Body of pancreas (tissue), 4 donors: Measurements from ENCODE around the gene HECTD1. TPM values are rescaled to one million over a fixed set of nuclear protein-coding genes. Genes with fewer than 3 reads are reported as not detected.

Experiments
- ATAC-seq: fragments of 150-250 bp; one replicate; pipeline ENCODE4 v1.9.1; 2016
- DNase-seq, 4 donors: peaks; one replicate each; pipeline ENCODE4 v3.0.0-alpha.2; 2019
- H3K27ac ChIP-seq, 4 donors: fragments of 200-600 bp; sonication (generic); 1 replicate in 3 of 4; 2 replicates in 1 of 4; pipeline versions ENCODE4 v1.5.1 to v1.6.1; 2016 to 2019; ENCODE audit warnings: mild to moderate bottlenecking in 1 of 4, mixed read lengths in 1 of 4, moderate library complexity in 1 of 4
- H3K27me3 ChIP-seq, 2 donors: fragments of 200-600 bp; sonication (generic); one replicate each; pipeline ENCODE4 v1.6.0; 2016; ENCODE audit warnings: mild to moderate bottlenecking in 1 of 2
- H3K36me3 ChIP-seq, 2 donors: fragments of 200-600 bp; sonication (generic); replicated peaks in 1 of 2; 2 replicates each; pipeline ENCODE4 v1.5.1; 2016; ENCODE audit warnings: low read depth in 2 of 2; ENCODE audit not compliant: insufficient read depth in 1 of 2
- H3K4me1 ChIP-seq: fragments of 200-600 bp; sonication (generic); one replicate; pipeline ENCODE4 v1.6.0; 2016
- H3K4me3 ChIP-seq, 2 donors: fragments of 200-600 bp; sonication (generic); 1 replicate in 1 of 2; 2 replicates in 1 of 2; pipeline ENCODE4 v1.5.1; 2016 to 2019
- H3K9me3 ChIP-seq, 3 donors: fragments of 200-600 bp; sonication (generic); 1 replicate in 2 of 3; 2 replicates in 1 of 3; pipeline ENCODE4 v1.5.1; 2016
- POLR2A ChIP-seq, 3 donors: fragments of 450-650 bp; IDR thresholded peaks; one replicate each; pipeline ENCODE4 v1.6.1; 2016; ENCODE audit warnings: antibody characterized with exemption in 3 of 3, mild to moderate bottlenecking in 2 of 3
- WGBS, 2 donors: methylation state at CpG; one replicate each; pipeline ENCODE4 v1.1.5; 2017; 5-methylcytosine and 5-hydroxymethylcytosine counted together
- intact Hi-C: fragments of 100-400 bp; cut with DNase I; formaldehyde crosslinking; loops from one replicate; pipeline ENCODE4 v1.15.1; 2023
- total RNA-seq, 2 donors: library from RNA; depleted of rRNA; stranded (reverse); fragments of >200 nt; gene quantifications; one replicate each; pipeline ENCODE4 v1.1.0, GENCODE V29; 2016
- TF ChIP-seq, protein P1 (sequence below), 7 experiments: fragments of 450-650 bp in 4 of 7; fragments of 200-600 bp in 3 of 7; sonication (generic) in 3 of 7; IDR thresholded peaks; one replicate each; pipeline ENCODE4 v1.5.1; 2016 to 2019; ENCODE audit warnings: antibody characterized with exemption in 7 of 7

The HECTD1 gene
- total RNA-seq, 2 donors from 2014 or later = 110 to 221 TPM

DNA sequence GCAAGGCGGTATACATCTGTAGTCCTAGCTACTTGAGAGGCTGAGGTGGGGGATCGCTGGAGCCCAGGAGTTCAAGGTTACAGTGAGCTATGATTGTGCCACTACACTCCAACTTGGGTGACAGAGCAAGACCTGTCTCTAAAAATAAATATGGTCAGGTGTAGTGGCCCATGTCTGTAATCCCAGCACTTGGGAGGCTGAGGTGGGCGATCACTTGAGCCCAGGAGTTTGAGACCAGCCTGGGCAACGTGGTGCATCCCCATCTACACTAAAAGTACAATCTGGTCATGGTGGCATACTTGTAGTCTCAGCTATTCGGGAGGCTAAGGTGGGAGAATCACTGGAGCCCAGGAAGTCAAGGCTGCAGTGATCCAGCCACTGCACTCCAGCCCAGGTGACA, 40.6 kb downstream of the HECTD1 start:
- no peak for ATAC-seq
- Histone ChIP-seq H3K27ac (no peak overlapping the region), H3K36me3 (peaks cover 0 to 23% of the 10 kb centered on the region in 2 donors), H3K4me1 (peaks cover 18% of the 10 kb centered on the region), H3K9me3 (no peaks in the 10 kb centered on the region), H3K27me3 (no peaks in the 10 kb centered on the region), H3K4me3 (no peak overlapping the region)
- no peak for DNase-seq
- intact Hi-C loops = no loop called here
- TF ChIP-seq POLR2A (IDR thresholded peaks at IDR 0.05) = no peak
- WGBS, 2 donors = 92 to 97% methylated on average over 5 of the region's 5 CpGs

DNA sequence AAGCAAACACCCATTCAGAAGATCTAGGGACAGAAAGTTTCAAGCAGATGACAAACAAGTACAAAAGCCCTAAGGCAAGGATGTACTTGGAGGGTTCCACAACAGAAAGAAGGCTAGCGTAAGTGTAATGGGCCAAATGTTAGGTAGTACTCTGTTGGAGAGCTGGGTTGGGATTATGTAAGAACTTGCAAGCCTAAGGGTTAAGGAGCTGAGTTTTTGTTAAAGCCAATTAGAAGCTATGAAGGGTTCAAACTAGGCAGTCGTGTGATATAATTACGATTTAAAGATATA, 41.4 kb downstream of the HECTD1 start:
- no peak overlapping the region for H3K4me3 ChIP-seq
- WGBS, 2 donors = 94 to 98% methylated on average over 3 of the region's 3 CpGs
- peaks cover 18% of the 10 kb centered on the region for H3K4me1 ChIP-seq
- no peaks in the 10 kb centered on the region for H3K27me3 ChIP-seq
- no peak overlapping the region for H3K27ac ChIP-seq
- H3K36me3 ChIP-seq = peaks cover 0 to 23% of the 10 kb centered on the region in 2 donors
- TF ChIP-seq, protein P1, sequence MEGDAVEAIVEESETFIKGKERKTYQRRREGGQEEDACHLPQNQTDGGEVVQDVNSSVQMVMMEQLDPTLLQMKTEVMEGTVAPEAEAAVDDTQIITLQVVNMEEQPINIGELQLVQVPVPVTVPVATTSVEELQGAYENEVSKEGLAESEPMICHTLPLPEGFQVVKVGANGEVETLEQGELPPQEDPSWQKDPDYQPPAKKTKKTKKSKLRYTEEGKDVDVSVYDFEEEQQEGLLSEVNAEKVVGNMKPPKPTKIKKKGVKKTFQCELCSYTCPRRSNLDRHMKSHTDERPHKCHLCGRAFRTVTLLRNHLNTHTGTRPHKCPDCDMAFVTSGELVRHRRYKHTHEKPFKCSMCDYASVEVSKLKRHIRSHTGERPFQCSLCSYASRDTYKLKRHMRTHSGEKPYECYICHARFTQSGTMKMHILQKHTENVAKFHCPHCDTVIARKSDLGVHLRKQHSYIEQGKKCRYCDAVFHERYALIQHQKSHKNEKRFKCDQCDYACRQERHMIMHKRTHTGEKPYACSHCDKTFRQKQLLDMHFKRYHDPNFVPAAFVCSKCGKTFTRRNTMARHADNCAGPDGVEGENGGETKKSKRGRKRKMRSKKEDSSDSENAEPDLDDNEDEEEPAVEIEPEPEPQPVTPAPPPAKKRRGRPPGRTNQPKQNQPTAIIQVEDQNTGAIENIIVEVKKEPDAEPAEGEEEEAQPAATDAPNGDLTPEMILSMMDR (IDR thresholded peaks at IDR 0.05) = no peak
- TF ChIP-seq POLR2A (IDR thresholded peaks at IDR 0.05) = no peak
- intact Hi-C loops = no loop called here
- no peaks in the 10 kb centered on the region for H3K9me3 ChIP-seq
- DNase-seq = no peak
- no peak for ATAC-seq

DNA sequence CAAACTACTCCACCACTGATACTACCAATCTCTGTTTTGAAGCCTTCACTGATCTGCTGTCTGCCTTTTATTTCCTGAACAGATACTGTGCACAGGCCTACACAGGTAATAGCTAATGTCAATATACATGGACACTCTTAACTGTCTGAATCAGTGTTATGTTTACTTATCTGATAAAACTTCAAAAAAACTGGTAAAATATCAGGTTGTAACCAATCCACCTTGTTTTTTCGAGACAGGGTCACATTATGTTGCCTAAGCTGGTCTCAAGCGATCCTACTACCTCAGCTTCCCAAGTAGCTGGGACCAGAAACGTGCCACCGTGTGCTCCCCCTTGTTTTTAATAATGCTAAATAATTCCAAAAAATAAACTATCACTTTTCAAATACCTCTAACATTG, 43.5 kb downstream of the HECTD1 start:
- DNase-seq (no peak), ATAC-seq (no peak)
- H3K27ac ChIP-seq = no peak overlapping the region
- 53 to 60% methylated on average over 4 of the region's 4 CpGs for WGBS, 2 donors
- no peak overlapping the region for H3K4me3 ChIP-seq
- intact Hi-C loops = no loop called here
- H3K27me3 ChIP-seq = no peaks in the 10 kb centered on the region
- TF ChIP-seq, protein P1 (IDR thresholded peaks at IDR 0.05) = no peak
- TF ChIP-seq POLR2A (IDR thresholded peaks at IDR 0.05) = no peak
- no peaks in the 10 kb centered on the region for H3K9me3 ChIP-seq
- peaks cover 18% of the 10 kb centered on the region for H3K4me1 ChIP-seq
- H3K36me3 ChIP-seq = peaks cover 0 to 19% of the 10 kb centered on the region in 2 donors

DNA sequence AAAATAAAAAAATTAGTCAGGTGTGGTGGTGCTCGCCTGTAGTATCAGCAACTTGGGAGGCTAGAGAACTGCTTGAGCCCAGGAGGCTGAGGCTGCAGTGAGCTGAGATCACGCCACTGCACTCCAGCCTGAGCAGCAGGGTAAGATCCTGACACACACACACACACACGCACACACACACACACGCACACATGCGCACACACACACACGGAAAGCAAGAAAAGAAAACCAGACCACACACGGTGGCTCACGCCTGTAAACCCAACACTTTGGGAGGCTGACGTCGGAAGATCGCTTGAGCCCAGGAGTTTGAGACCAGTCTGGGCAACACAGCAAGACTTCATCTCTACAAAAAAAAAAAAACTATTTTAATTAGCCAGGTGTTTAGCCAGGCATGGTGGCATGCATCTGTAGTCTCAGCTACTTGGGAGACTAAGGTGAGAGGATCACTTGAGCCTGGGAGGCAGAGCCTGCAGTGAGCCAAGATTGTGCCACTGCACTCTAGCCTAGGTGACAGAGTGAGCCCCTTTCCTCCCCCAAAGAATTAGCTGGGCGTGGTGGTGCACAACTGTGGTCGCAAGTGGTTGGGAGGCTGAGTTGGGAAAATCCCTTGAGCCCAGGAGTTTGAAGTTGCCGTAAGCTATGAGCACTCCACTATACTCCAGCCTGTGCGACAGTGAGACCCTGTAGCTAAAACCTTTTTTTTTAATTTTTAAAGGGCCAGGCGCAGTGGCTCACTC, 44.5 kb downstream of the HECTD1 start:
- ATAC-seq = no peak
- WGBS, 2 donors = 91 to 94% methylated on average over 16 of the region's 16 CpGs
- H3K27ac ChIP-seq = no peak overlapping the region

DNA sequence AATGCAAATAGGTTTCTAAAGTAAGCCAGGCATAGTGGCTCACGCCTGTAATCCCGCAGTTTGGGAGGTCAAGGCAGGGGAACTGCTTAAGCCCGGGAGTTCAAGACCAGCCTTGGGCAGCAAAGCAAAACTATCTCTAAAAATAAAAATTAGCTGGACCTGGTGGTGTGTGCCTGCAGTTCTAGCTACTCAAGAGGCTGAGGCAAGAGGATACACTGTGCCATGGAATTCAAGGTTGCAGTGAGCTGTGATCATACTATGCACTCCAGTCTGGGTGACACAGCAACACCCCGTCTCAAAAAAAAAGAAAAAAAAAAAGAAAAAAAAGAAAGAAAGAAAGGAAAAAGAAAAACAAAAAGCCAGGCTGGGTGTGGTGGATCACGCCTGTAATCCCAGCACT, 46.3 kb downstream of the HECTD1 start:
- Histone ChIP-seq H3K4me1 (peaks cover 18% of the 10 kb centered on the region), H3K9me3 (no peaks in the 10 kb centered on the region), H3K4me3 (no peak overlapping the region), H3K27me3 (no peaks in the 10 kb centered on the region), H3K27ac (no peak overlapping the region), H3K36me3 (peaks cover under 1 to 7% of the 10 kb centered on the region in 2 donors)
- ATAC-seq (no peak), DNase-seq (no peak)
- 96 to 98% methylated on average over 5 of the region's 5 CpGs for WGBS, 2 donors
- intact Hi-C loops = no loop called here
- TF ChIP-seq POLR2A (IDR thresholded peaks at IDR 0.05) = no peak
- TF ChIP-seq, protein P1 (IDR thresholded peaks at IDR 0.05) = no peak

More for the DNA sequence above, 44.5 kb downstream of the HECTD1 start:
- Histone ChIP-seq H3K4me1 (peaks cover 18% of the 10 kb centered on the region), H3K9me3 (no peaks in the 10 kb centered on the region), H3K4me3 (no peak overlapping the region), H3K36me3 (peaks cover 0 to 13% of the 10 kb centered on the region in 2 donors), H3K27me3 (no peaks in the 10 kb centered on the region)
- intact Hi-C loops = no loop called here
- no peak for DNase-seq
- TF ChIP-seq, protein P1 (IDR thresholded peaks at IDR 0.05) = no peak
- no peak for TF ChIP-seq POLR2A (IDR thresholded peaks at IDR 0.05)
